ENCODE measurements around the gene CELF5. TPM values are rescaled to one million over a fixed set of nuclear protein-coding genes. Genes with fewer than 3 reads are reported as not detected.
A peak's percentile ranks its signal among the peaks of the same experiment; 100 is the strongest.

Gene CELF5
- total and polyA plus RNA-seq, 12 donors: not detected

GRCh38 chr19:3309724-3310123, 85.3 kb downstream of the CELF5 start:
- H3K4me1 ChIP-seq: peaks cover 0 to 6% (median 4%) of the 10 kb centered on the region in 9 donors
- no peak overlapping the region for H3K27ac ChIP-seq
- no peaks in the 10 kb centered on the region for H3K9me3 ChIP-seq
- 47 to 55% methylated on average over 1 of the region's 1 CpG for WGBS, 2 donors
- DNase-seq (no peak), ATAC-seq (no peak)
- peaks cover 6 to 72% (median 49%) of the 10 kb centered on the region in 7 donors for H3K27me3 ChIP-seq
- H3K36me3 ChIP-seq: no peaks in the 10 kb centered on the region
- H3K4me3 ChIP-seq: no peak overlapping the region
- intact Hi-C loops (cut with DNase I): loop anchor here in 4 of 10 donors (5.0 to 10.0 kb wide), 5 partner anchors 163 to 308 kb away; no protein-coding TSS in a partner anchor
- no peak for TF ChIP-seq CTCF (IDR thresholded peaks at IDR 0.05)

- H3K27ac ChIP-seq: no peak overlapping the region
- ATAC-seq (no peak), DNase-seq (no peak)
These were observed 85.8 kb downstream of the CELF5 start for GRCh38 chr19:3310280-3310679.

GRCh38 chr19:3310711-3311110, 86.2 kb downstream of the CELF5 start:
- H3K9me3 ChIP-seq: no peaks in the 10 kb centered on the region
- peaks cover 6 to 77% (median 57%) of the 10 kb centered on the region in 7 donors for H3K27me3 ChIP-seq
- DNase-seq (no peak), ATAC-seq (no peak)
- intact Hi-C loops (cut with DNase I): loop anchor here in 1 of 10 donors (10.0 kb wide), 1 partner anchor 304 kb away; no protein-coding TSS in a partner anchor
- H3K36me3 ChIP-seq: no peaks in the 10 kb centered on the region
- TF ChIP-seq CTCF (IDR thresholded peaks at IDR 0.05): no peak
- no peak overlapping the region for H3K4me3 ChIP-seq
- no peak overlapping the region for H3K27ac ChIP-seq
- H3K4me1 ChIP-seq: no peaks in the 10 kb centered on the region

More at GRCh38 chr19:3310280-3310679, 85.8 kb downstream of the CELF5 start:
- no peaks in the 10 kb centered on the region for H3K9me3 ChIP-seq
- H3K27me3 ChIP-seq: peaks cover 6 to 75% (median 55%) of the 10 kb centered on the region in 7 donors
- H3K4me3 ChIP-seq: no peak overlapping the region
- 78 to 81% methylated on average over 1 of the region's 1 CpG for WGBS, 2 donors
- H3K36me3 ChIP-seq: no peaks in the 10 kb centered on the region
- no peak for TF ChIP-seq CTCF (IDR thresholded peaks at IDR 0.05)
- intact Hi-C loops (cut with DNase I): loop anchor here in 1 of 10 donors (10.0 kb wide), 1 partner anchor 305 kb away; no protein-coding TSS in a partner anchor
- H3K4me1 ChIP-seq: peaks cover 0 to under 1% (median 0%) of the 10 kb centered on the region in 9 donors

GRCh38 chr19:3313199-3313575, 88.7 kb downstream of the CELF5 start:
- Histone ChIP-seq H3K27ac (no peak overlapping the region), H3K27me3 (peaks cover 6 to 86% (median 76%) of the 10 kb centered on the region in 7 donors), H3K9me3 (no peaks in the 10 kb centered on the region), H3K4me3 (no peak overlapping the region), H3K4me1 (no peaks in the 10 kb centered on the region), H3K36me3 (no peaks in the 10 kb centered on the region)
- 79 to 80% methylated on average over 13 of the region's 13 CpGs for WGBS, 2 donors
- ATAC-seq (peak in 1 of 8 donors; percentile 24), DNase-seq (no peak)
- TF ChIP-seq CTCF (IDR thresholded peaks at IDR 0.05): no peak
- intact Hi-C loops (cut with DNase I): loop anchor here in 1 of 10 donors (10.0 kb wide), 1 partner anchor 302 kb away; no protein-coding TSS in a partner anchor
